ENCODE measurements around the gene CHERP. TPM values are rescaled to one million over a fixed set of nuclear protein-coding genes. Genes with fewer than 3 reads are reported as not detected.
A peak's percentile ranks its signal among the peaks of the same experiment; 100 is the strongest.

Gene CHERP
- total and polyA plus RNA-seq, 2 of the 13 experiments (the other 11 are each of a cell fraction or from before 2014, with no cell fraction given), result 4.3 to 5.4 TPM

GRCh38 chr19:16572332-16573211, 30.3 kb upstream of the CHERP start, which contains the start of gene SLC35E1 (continued):
- TF ChIP-seq MED13 (CRISPR knock-in tag; IDR thresholded peaks at IDR 0.05) (0 out of 2 replicates have a peak, but pooled peaks have one; percentile 70), ZNF569 (CRISPR knock-in tag; IDR thresholded peaks at IDR 0.05; ENCODE audit: borderline replicate concordance) (0 out of 2 replicates have a peak, but pooled peaks have one; percentile 59), ZFP36L1 (CRISPR knock-in tag; IDR thresholded peaks at IDR 0.05) (no peak), ZFY (CRISPR knock-in tag; IDR thresholded peaks at IDR 0.05) (peak; percentile 95), IKZF1 (IDR thresholded peaks at IDR 0.05) (no peak), FOXK1 (CRISPR knock-in tag; IDR thresholded peaks at IDR 0.05; ENCODE audit: borderline replicate concordance, low read depth) (peak; percentile 90), ZNF44 (CRISPR knock-in tag; IDR thresholded peaks at IDR 0.05) (no peak), ZC3H4 (CRISPR knock-in tag; IDR thresholded peaks at IDR 0.05; ENCODE audit: borderline replicate concordance) (no peak; the same call in 1 of the 2 replicates), ZNF878 (CRISPR knock-in tag; IDR thresholded peaks at IDR 0.05) (no peak), SRSF4 (IDR thresholded peaks at IDR 0.05; ENCODE audit: low read depth, low read length, poor library complexity, severe bottlenecking) (no peak), IRF9 (CRISPR knock-in tag; IDR thresholded peaks at IDR 0.05; ENCODE audit: borderline replicate concordance) (peak; percentile 33; the same call in 1 of the 2 replicates), ZBTB43 (CRISPR knock-in tag; conservative IDR thresholded peaks at IDR 0.05) (peak; percentile 50; the same call in 1 of the 2 replicates), ZNF556 (CRISPR knock-in tag; IDR thresholded peaks at IDR 0.05; ENCODE audit: borderline replicate concordance) (no peak), ZNF766 (CRISPR knock-in tag; IDR thresholded peaks at IDR 0.05; ENCODE audit: borderline replicate concordance) (peak; percentile 83), ZNF883 (CRISPR knock-in tag; IDR thresholded peaks at IDR 0.05; ENCODE audit: not compliant biosample characterization) (peak; percentile 80), ZNF670 (CRISPR knock-in tag; IDR thresholded peaks at IDR 0.05; ENCODE audit: borderline replicate concordance) (no peak), ZNF570 (CRISPR knock-in tag; IDR thresholded peaks at IDR 0.05; ENCODE audit: borderline replicate concordance) (no peak), NAIF1 (CRISPR knock-in tag; IDR thresholded peaks at IDR 0.05; ENCODE audit: borderline replicate concordance) (no peak), ZNF432 (CRISPR knock-in tag; IDR thresholded peaks at IDR 0.05; ENCODE audit: borderline replicate concordance) (no peak), ZNF143 (CRISPR knock-in tag; IDR thresholded peaks at IDR 0.05) (peak; percentile 75), SAFB2 (CRISPR knock-in tag; IDR thresholded peaks at IDR 0.05; ENCODE audit: borderline replicate concordance, low read depth) (no peak), PHF8 (CRISPR knock-in tag; IDR thresholded peaks at IDR 0.05) (peak; percentile 81)
- TF ChIP-seq, protein P1, sequence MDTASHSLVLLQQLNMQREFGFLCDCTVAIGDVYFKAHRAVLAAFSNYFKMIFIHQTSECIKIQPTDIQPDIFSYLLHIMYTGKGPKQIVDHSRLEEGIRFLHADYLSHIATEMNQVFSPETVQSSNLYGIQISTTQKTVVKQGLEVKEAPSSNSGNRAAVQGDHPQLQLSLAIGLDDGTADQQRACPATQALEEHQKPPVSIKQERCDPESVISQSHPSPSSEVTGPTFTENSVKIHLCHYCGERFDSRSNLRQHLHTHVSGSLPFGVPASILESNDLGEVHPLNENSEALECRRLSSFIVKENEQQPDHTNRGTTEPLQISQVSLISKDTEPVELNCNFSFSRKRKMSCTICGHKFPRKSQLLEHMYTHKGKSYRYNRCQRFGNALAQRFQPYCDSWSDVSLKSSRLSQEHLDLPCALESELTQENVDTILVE (CRISPR knock-in tag; IDR thresholded peaks at IDR 0.05), result peak; percentile 96
- TF ChIP-seq, protein P2, sequence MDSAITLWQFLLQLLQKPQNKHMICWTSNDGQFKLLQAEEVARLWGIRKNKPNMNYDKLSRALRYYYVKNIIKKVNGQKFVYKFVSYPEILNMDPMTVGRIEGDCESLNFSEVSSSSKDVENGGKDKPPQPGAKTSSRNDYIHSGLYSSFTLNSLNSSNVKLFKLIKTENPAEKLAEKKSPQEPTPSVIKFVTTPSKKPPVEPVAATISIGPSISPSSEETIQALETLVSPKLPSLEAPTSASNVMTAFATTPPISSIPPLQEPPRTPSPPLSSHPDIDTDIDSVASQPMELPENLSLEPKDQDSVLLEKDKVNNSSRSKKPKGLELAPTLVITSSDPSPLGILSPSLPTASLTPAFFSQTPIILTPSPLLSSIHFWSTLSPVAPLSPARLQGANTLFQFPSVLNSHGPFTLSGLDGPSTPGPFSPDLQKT (CRISPR knock-in tag; IDR thresholded peaks at IDR 0.05; ENCODE audit: borderline replicate concordance), result no peak

Measured in HepG2 (cell line).